ENCODE results near the gene TMEM178B.

DNA sequence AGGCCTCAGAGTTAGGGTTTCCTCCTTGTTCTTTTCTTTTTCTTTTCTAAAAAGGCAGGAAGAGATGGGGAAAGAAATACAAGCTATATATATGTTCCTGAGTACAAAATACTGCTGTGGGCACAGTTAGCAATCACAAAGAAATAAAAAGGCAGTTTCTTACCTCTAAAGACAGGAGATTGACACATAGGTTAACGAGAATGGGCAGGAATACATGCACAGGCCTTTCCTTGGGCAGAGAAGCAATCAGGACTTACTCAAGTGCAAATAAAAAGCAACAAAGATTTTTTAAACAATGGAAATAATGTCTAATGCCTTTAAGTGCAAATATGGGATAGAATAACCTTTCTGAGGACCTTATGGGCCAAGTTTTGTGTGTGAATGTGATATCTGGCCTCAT, 357.8 kb downstream of the TMEM178B start:
- TF ChIP-seq, protein P1, sequence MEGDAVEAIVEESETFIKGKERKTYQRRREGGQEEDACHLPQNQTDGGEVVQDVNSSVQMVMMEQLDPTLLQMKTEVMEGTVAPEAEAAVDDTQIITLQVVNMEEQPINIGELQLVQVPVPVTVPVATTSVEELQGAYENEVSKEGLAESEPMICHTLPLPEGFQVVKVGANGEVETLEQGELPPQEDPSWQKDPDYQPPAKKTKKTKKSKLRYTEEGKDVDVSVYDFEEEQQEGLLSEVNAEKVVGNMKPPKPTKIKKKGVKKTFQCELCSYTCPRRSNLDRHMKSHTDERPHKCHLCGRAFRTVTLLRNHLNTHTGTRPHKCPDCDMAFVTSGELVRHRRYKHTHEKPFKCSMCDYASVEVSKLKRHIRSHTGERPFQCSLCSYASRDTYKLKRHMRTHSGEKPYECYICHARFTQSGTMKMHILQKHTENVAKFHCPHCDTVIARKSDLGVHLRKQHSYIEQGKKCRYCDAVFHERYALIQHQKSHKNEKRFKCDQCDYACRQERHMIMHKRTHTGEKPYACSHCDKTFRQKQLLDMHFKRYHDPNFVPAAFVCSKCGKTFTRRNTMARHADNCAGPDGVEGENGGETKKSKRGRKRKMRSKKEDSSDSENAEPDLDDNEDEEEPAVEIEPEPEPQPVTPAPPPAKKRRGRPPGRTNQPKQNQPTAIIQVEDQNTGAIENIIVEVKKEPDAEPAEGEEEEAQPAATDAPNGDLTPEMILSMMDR (IDR thresholded peaks at IDR 0.05) = no peak
- no peak for TF ChIP-seq POLR2A (IDR thresholded peaks at IDR 0.05)
